Ascending aorta (tissue), 2 donors: ENCODE data around the gene RNF114. TPM values are rescaled to one million over a fixed set of nuclear protein-coding genes. Genes with fewer than 3 reads are reported as not detected.

Source experiments
- DNase-seq, 2 donors: peaks; one replicate each; pipeline ENCODE4 v3.0.0-alpha.2; 2019; ENCODE audit warnings: low spot score in 2 of 2
- H3K27ac ChIP-seq, 2 donors: fragments of 200-600 bp; sonication (generic); one replicate each; pipeline ENCODE4 v1.5.1; 2016 to 2017; ENCODE audit warnings: mild to moderate bottlenecking in 1 of 2
- H3K27me3 ChIP-seq: fragments of 200-600 bp; sonication (generic); one replicate; pipeline ENCODE4 v1.5.1; 2017
- H3K36me3 ChIP-seq, 2 donors: fragments of 200-600 bp; sonication (generic); one replicate each; pipeline ENCODE4 v1.5.1; 2016
- H3K4me1 ChIP-seq, 2 donors: fragments of 200-600 bp; sonication (generic); one replicate each; pipeline ENCODE4 v1.5.1; 2016 to 2017; ENCODE audit warnings: mild to moderate bottlenecking in 1 of 2
- H3K4me3 ChIP-seq, 2 donors: fragments of 200-600 bp; sonication (generic); one replicate each; pipeline ENCODE4 v1.5.1; 2016 to 2017; ENCODE audit warnings: mild to moderate bottlenecking in 1 of 2
- H3K9me3 ChIP-seq, 2 donors: fragments of 200-600 bp; sonication (generic); one replicate each; pipeline ENCODE4 v1.5.1; 2016
- intact Hi-C: fragments of 100-400 bp; cut with DNase I; formaldehyde crosslinking; loops from one replicate; pipeline ENCODE4 v1.15.1; 2023
- total RNA-seq: library from RNA; depleted of rRNA; stranded (reverse); fragments of >200 nt; gene quantifications from one replicate; pipeline ENCODE4 v1.1.0, GENCODE V29; 2016
- TF ChIP-seq, protein P1 (sequence below), 3 experiments: fragments of 200-600 bp in 2 of 3; fragments of 450-650 bp in 1 of 3; sonication (generic) in 2 of 3; IDR thresholded peaks; one replicate each; pipeline ENCODE4 v1.5.1; 2016 to 2019; ENCODE audit warnings: antibody characterized with exemption in 3 of 3, mild to moderate bottlenecking in 1 of 3, moderate library complexity in 1 of 3

The RNF114 gene
- total RNA-seq, 1 donor from 2014 or later, result 77.0 TPM

DNA sequence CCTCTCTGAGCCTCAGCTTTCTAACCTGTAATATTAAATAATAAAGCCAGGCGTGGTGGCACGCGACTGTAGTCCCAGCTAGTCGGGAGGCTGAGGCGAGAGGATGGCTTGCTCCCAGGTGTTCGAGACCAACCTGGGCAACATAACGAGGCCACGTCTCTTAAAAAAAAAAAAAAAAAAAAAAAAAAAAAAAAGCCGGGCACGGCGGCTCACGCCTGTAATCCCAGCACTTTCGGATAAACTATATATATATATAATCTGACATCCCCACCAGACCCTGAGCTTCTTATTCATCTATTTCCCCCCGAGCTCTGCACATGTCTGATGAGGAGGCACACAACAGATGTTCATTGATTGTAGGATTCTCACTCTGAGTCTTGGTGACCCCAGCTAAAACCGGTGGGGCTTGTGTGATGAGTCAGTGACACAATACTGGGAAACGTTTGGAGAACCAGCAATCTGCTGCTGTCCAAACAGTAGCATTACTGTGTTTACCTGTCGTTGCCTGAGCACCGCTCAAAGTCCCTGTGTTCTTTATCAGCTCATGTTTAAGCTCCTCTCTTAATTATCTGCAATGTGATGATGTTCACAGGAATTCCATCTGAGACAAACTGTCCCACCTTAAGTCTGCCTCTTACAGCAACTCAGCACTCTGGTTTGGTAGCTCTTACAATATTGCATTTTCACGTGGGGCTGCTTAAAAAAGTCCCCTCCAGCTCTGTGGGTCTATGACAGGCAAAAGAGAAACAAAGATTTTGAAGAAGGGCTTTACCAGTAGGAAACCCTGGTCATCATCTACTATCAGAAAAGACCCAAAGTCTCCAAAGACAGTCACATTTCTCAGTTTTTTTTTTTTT lies 19.8 kb upstream of the RNF114 start:
- Histone ChIP-seq H3K4me1 (peaks cover 7 to 18% of the 10 kb centered on the region in 2 donors), H3K27ac (peak overlapping the region; percentile 95 to 100), H3K27me3 (no peaks in the 10 kb centered on the region), H3K9me3 (no peaks in the 10 kb centered on the region), H3K4me3 (peak overlapping the region; percentile 83 to 88), H3K36me3 (no peaks in the 10 kb centered on the region)
- DNase-seq, result no peak
- intact Hi-C loops, result loop anchor here (10.0 kb wide), 1 partner anchor 202 kb away; the partner anchor contains the start of gene B4GALT5
- TF ChIP-seq, protein P1, sequence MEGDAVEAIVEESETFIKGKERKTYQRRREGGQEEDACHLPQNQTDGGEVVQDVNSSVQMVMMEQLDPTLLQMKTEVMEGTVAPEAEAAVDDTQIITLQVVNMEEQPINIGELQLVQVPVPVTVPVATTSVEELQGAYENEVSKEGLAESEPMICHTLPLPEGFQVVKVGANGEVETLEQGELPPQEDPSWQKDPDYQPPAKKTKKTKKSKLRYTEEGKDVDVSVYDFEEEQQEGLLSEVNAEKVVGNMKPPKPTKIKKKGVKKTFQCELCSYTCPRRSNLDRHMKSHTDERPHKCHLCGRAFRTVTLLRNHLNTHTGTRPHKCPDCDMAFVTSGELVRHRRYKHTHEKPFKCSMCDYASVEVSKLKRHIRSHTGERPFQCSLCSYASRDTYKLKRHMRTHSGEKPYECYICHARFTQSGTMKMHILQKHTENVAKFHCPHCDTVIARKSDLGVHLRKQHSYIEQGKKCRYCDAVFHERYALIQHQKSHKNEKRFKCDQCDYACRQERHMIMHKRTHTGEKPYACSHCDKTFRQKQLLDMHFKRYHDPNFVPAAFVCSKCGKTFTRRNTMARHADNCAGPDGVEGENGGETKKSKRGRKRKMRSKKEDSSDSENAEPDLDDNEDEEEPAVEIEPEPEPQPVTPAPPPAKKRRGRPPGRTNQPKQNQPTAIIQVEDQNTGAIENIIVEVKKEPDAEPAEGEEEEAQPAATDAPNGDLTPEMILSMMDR (IDR thresholded peaks at IDR 0.05), result no peak

DNA sequence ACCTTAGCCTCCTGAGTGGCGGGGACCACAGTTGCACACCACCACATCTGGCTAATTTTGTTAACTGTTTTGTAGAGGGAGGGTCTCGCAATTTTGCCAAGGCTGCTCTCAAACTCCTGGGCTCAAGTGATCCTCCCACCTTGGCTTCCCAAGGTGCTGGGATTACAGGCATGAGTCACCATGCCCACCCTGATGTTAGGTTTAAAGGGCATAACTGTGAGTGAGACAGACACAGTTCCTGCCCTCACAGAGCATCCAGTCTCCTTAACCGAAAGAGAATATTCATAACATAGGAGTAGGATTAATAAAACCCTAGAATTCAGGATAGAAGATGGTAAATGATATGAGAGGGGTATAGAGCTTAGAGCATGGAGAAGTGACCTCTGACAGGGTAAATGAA lies 17.8 kb upstream of the RNF114 start:
- Histone ChIP-seq H3K9me3 (no peaks in the 10 kb centered on the region), H3K36me3 (no peaks in the 10 kb centered on the region), H3K4me3 (no peak overlapping the region), H3K27ac (no peak overlapping the region), H3K27me3 (no peaks in the 10 kb centered on the region), H3K4me1 (peaks cover 5 to 13% of the 10 kb centered on the region in 2 donors)
- intact Hi-C loops, result loop anchor here (10.0 kb wide), 1 partner anchor 204 kb away; the partner anchor contains the start of gene B4GALT5
- no peak for DNase-seq
- TF ChIP-seq, protein P1 (IDR thresholded peaks at IDR 0.05), result no peak

DNA sequence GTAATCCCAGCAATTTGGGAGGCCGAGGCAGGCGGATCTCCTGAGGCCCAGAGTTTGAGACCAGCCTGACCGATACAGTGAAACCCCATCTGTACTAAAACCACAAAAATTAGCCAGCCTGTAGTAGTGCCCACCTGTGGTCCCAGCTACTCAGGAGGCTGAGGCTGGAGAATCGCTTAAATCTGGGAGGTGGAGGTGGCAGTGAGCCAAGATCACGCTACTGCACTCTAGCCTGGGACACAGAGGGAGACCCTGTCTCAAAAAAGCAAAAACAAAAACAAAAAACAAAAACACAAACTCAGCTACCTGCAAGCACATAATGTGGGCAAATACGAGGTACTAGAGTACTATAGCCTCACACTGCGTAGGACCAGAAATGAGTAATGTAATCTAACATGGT lies 17.2 kb upstream of the RNF114 start:
- DNase-seq, result no peak
- intact Hi-C loops, result loop anchor here (10.0 kb wide), 1 partner anchor 204 kb away; the partner anchor contains the start of gene B4GALT5
- H3K27me3 ChIP-seq, result no peaks in the 10 kb centered on the region
- H3K9me3 ChIP-seq, result no peaks in the 10 kb centered on the region
- H3K4me1 ChIP-seq, result peaks cover 3 to 7% of the 10 kb centered on the region in 2 donors
- no peak overlapping the region for H3K27ac ChIP-seq
- TF ChIP-seq, protein P1 (IDR thresholded peaks at IDR 0.05), result no peak
- no peak overlapping the region for H3K4me3 ChIP-seq
- no peaks in the 10 kb centered on the region for H3K36me3 ChIP-seq

- no peak overlapping the region for H3K4me3 ChIP-seq
- H3K27ac ChIP-seq, result no peak overlapping the region
- no peaks in the 10 kb centered on the region for H3K36me3 ChIP-seq
- intact Hi-C loops, result loop anchor here (10.0 kb wide), 1 partner anchor 205 kb away; the partner anchor contains the start of gene B4GALT5
- TF ChIP-seq, protein P1 (IDR thresholded peaks at IDR 0.05), result no peak
- H3K4me1 ChIP-seq, result peaks cover under 1 to 3% of the 10 kb centered on the region in 2 donors
- no peaks in the 10 kb centered on the region for H3K27me3 ChIP-seq
- no peak for DNase-seq
- no peaks in the 10 kb centered on the region for H3K9me3 ChIP-seq
Observed at GRCh38 chr20:49919461-49919860, 16.7 kb upstream of the RNF114 start.

GRCh38 chr20:49924247-49924646 lies 11.9 kb upstream of the RNF114 start:
- Histone ChIP-seq H3K9me3 (no peaks in the 10 kb centered on the region), H3K27me3 (no peaks in the 10 kb centered on the region), H3K36me3 (no peaks in the 10 kb centered on the region), H3K4me1 (no peaks in the 10 kb centered on the region), H3K4me3 (no peak overlapping the region), H3K27ac (no peak overlapping the region)
- intact Hi-C loops, result no loop called here
- TF ChIP-seq, protein P1 (IDR thresholded peaks at IDR 0.05), result no peak
- DNase-seq, result peak in 1 of 2 donors; percentile 39
